Measurements from ENCODE around the gene SEZ6L2. TPM values are rescaled to one million over a fixed set of nuclear protein-coding genes. Genes with fewer than 3 reads are reported as not detected.
A peak's percentile ranks its signal among the peaks of the same experiment; 100 is the strongest.

Gene SEZ6L2
- total RNA-seq, 1 donor from 2014 or later, result 176 TPM

GRCh38 chr16:29909391-29909790, 10.0 kb upstream of the SEZ6L2 start:
- Mint-ChIP-seq H3K4me1 (ENCODE audit: low read depth, unreplicated experiment) (no peaks in the 10 kb centered on the region), H3K36me3 (ENCODE audit: unreplicated experiment) (no peaks in the 10 kb centered on the region), H3K27me3 (ENCODE audit: unreplicated experiment) (peaks cover 14% of the 10 kb centered on the region), H3K4me3 (ENCODE audit: unreplicated experiment) (no peak overlapping the region), H3K27ac (ENCODE audit: unreplicated experiment) (no peak overlapping the region), H3K9me3 (ENCODE audit: unreplicated experiment) (peaks cover 4% of the 10 kb centered on the region)
- TF ChIP-seq CTCF (IDR thresholded peaks at IDR 0.05; ENCODE audit: partially characterized antibody, unreplicated experiment), result no peak
- no peak for DNase-seq

GRCh38 chr16:29908719-29909220, 9.4 kb upstream of the SEZ6L2 start:
- Mint-ChIP-seq H3K27me3 (ENCODE audit: unreplicated experiment) (peaks cover 11% of the 10 kb centered on the region), H3K36me3 (ENCODE audit: unreplicated experiment) (no peaks in the 10 kb centered on the region), H3K4me3 (ENCODE audit: unreplicated experiment) (no peak overlapping the region), H3K27ac (ENCODE audit: unreplicated experiment) (no peak overlapping the region), H3K9me3 (ENCODE audit: unreplicated experiment) (peaks cover 4% of the 10 kb centered on the region), H3K4me1 (ENCODE audit: low read depth, unreplicated experiment) (no peaks in the 10 kb centered on the region)
- no peak for TF ChIP-seq CTCF (IDR thresholded peaks at IDR 0.05; ENCODE audit: partially characterized antibody, unreplicated experiment)
- DNase-seq, result no peak

GRCh38 chr16:29907973-29908372, 8.6 kb upstream of the SEZ6L2 start:
- TF ChIP-seq CTCF (IDR thresholded peaks at IDR 0.05; ENCODE audit: partially characterized antibody, unreplicated experiment), result no peak
- Mint-ChIP-seq H3K9me3 (ENCODE audit: unreplicated experiment) (peaks cover 4% of the 10 kb centered on the region), H3K4me1 (ENCODE audit: low read depth, unreplicated experiment) (peaks cover 4% of the 10 kb centered on the region), H3K36me3 (ENCODE audit: unreplicated experiment) (no peaks in the 10 kb centered on the region), H3K27me3 (ENCODE audit: unreplicated experiment) (peaks cover 11% of the 10 kb centered on the region), H3K4me3 (ENCODE audit: unreplicated experiment) (peak overlapping the region; percentile 1), H3K27ac (ENCODE audit: unreplicated experiment) (no peak overlapping the region)
- DNase-seq, result no peak

- no peak overlapping the region for H3K27ac Mint-ChIP-seq (ENCODE audit: unreplicated experiment)
- H3K9me3 Mint-ChIP-seq (ENCODE audit: unreplicated experiment), result peaks cover 4% of the 10 kb centered on the region
- H3K4me3 Mint-ChIP-seq (ENCODE audit: unreplicated experiment), result no peak overlapping the region
- H3K4me1 Mint-ChIP-seq (ENCODE audit: low read depth, unreplicated experiment), result peaks cover 8% of the 10 kb centered on the region
- peaks cover 7% of the 10 kb centered on the region for H3K27me3 Mint-ChIP-seq (ENCODE audit: unreplicated experiment)
- DNase-seq, result no peak
- H3K36me3 Mint-ChIP-seq (ENCODE audit: unreplicated experiment), result no peaks in the 10 kb centered on the region
- TF ChIP-seq CTCF (IDR thresholded peaks at IDR 0.05; ENCODE audit: partially characterized antibody, unreplicated experiment), result no peak
These were observed 7.3 kb upstream of the SEZ6L2 start for GRCh38 chr16:29906520-29907244.

- Mint-ChIP-seq H3K4me1 (ENCODE audit: low read depth, unreplicated experiment) (peaks cover 8% of the 10 kb centered on the region), H3K36me3 (ENCODE audit: unreplicated experiment) (no peaks in the 10 kb centered on the region)
- DNase-seq, result no peak
These were observed 6.3 kb upstream of the SEZ6L2 start for GRCh38 chr16:29905668-29906067.

More at GRCh38 chr16:29905668-29906067, 6.3 kb upstream of the SEZ6L2 start:
- H3K27ac Mint-ChIP-seq (ENCODE audit: unreplicated experiment), result no peak overlapping the region
- H3K27me3 Mint-ChIP-seq (ENCODE audit: unreplicated experiment), result peaks cover 5% of the 10 kb centered on the region
- H3K9me3 Mint-ChIP-seq (ENCODE audit: unreplicated experiment), result peaks cover 6% of the 10 kb centered on the region
- TF ChIP-seq CTCF (IDR thresholded peaks at IDR 0.05; ENCODE audit: partially characterized antibody, unreplicated experiment), result no peak
- no peak overlapping the region for H3K4me3 Mint-ChIP-seq (ENCODE audit: unreplicated experiment)
